HG02973 (cell line): ENCODE data around the gene PDZK1IP1.
"Not testable (repeated sequence)": the region's sequence is repeated elsewhere in the genome, so short reads cannot be mapped to it uniquely, and the experiment has no call there.

ENCODE experiments used
- ATAC-seq: cut with Tn5 transposase; IDR thresholded peaks from one replicate; pipeline ENCODE4 v1.9.1; 2021; ENCODE audit warnings: moderate library complexity; ENCODE audit not compliant: unreplicated experiment

PDZK1IP1 gene

DNA sequence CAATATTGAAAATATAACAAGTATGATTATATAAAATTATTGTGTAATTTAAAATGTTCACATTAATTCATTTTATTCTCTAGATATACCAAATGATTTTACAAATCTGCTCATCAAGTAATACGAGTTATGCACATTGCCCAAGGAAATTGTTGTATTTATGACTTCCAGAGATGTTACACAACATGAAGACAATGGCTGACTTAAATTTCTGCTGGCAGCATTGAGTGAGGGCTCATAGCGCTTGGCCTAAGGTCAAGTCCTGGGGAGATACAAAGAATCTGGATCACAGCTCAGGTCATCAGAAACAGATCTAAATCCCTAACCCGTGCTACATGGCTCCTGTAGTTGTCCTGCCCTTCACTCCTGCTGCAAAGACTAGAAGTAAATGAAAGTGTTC is 49.5 kb downstream of the PDZK1IP1 start:
- ATAC-seq = not testable (repeated sequence)

DNA sequence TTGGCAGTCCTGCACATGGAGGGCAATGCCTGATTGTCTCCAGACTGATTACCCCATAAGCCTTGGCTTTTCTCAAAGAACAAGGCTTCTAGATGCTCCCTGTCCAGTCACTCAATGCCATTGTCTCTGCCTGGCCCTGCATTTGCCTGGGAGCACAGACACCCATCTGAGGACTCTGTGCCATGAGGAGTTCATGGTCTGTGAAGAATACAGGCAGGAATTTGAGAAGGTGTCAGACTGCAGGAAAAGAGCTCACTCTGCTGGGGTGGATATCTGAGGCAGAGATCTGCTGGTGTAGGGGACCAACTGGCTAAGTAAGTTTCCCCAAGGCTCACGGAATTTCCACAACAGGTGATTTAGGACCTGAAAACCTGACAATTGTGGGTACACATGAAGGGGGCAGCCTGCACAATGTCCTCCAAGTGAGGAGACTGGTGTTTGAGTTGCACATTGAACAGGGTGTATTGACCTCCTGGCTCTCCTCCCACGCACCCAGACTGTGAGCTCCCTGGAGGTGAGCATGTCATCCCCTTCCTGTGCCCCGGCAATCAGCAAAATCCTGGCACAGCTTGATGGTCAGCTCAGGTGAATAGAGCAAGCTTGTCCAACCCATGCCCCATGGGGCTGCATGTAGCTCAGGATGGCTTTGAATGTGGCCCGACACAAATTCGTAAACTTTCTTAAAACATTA is 51.8 kb downstream of the PDZK1IP1 start:
- ATAC-seq = no peak

- no peak for ATAC-seq
Measured at GRCh38 chr1:47137198-47137597, 52.6 kb downstream of the PDZK1IP1 start, which contains the start of gene CYP4A22. CYP4A22 (plus strand) TSS chr1:47137441; CDS start chr1:47137486, 45 bp downstream.
